ENCODE data around the gene C5AR2. TPM values are rescaled to one million over a fixed set of nuclear protein-coding genes. Genes with fewer than 3 reads are reported as not detected.
"Not testable (repeated sequence)": the region's sequence is repeated elsewhere in the genome, so short reads cannot be mapped to it uniquely, and the experiment has no call there.

The C5AR2 gene
- total RNA-seq, 1 donor from 2014 or later, result not detected

DNA sequence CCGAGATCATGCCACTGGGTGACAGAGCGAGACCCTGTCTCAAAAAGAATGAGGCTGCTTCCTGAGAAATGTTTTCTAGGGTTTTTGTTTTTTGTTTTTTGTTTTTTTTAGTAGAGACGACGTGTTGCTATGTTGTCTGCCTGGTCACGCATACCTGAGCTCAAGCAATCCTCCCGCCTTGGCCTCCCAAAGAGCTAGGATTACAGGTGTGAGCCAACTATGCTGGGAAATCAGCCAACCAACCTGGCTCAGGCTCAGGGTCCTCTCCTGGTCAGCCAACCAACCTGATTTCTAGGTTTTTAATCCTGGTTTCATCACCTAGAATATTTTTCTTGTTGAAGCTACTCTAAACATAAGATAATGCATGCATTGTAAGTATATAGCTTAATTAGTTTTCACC lies 24.9 kb downstream of the C5AR2 start:
- Mint-ChIP-seq H3K4me3 (no peak overlapping the region), H3K4me1 (no peaks in the 10 kb centered on the region), H3K36me3 (peaks cover 66% of the 10 kb centered on the region), H3K9me3 (no peaks in the 10 kb centered on the region), H3K27ac (no peak overlapping the region), H3K27me3 (ENCODE audit: low read depth) (no peaks in the 10 kb centered on the region)
- TF ChIP-seq, protein P1, sequence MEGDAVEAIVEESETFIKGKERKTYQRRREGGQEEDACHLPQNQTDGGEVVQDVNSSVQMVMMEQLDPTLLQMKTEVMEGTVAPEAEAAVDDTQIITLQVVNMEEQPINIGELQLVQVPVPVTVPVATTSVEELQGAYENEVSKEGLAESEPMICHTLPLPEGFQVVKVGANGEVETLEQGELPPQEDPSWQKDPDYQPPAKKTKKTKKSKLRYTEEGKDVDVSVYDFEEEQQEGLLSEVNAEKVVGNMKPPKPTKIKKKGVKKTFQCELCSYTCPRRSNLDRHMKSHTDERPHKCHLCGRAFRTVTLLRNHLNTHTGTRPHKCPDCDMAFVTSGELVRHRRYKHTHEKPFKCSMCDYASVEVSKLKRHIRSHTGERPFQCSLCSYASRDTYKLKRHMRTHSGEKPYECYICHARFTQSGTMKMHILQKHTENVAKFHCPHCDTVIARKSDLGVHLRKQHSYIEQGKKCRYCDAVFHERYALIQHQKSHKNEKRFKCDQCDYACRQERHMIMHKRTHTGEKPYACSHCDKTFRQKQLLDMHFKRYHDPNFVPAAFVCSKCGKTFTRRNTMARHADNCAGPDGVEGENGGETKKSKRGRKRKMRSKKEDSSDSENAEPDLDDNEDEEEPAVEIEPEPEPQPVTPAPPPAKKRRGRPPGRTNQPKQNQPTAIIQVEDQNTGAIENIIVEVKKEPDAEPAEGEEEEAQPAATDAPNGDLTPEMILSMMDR (IDR thresholded peaks at IDR 0.05; ENCODE audit: unreplicated experiment), result no peak
- no peak for DNase-seq (ENCODE audit: low spot score in 2 of 2, unreplicated experiment in 2 of 2)

DNA sequence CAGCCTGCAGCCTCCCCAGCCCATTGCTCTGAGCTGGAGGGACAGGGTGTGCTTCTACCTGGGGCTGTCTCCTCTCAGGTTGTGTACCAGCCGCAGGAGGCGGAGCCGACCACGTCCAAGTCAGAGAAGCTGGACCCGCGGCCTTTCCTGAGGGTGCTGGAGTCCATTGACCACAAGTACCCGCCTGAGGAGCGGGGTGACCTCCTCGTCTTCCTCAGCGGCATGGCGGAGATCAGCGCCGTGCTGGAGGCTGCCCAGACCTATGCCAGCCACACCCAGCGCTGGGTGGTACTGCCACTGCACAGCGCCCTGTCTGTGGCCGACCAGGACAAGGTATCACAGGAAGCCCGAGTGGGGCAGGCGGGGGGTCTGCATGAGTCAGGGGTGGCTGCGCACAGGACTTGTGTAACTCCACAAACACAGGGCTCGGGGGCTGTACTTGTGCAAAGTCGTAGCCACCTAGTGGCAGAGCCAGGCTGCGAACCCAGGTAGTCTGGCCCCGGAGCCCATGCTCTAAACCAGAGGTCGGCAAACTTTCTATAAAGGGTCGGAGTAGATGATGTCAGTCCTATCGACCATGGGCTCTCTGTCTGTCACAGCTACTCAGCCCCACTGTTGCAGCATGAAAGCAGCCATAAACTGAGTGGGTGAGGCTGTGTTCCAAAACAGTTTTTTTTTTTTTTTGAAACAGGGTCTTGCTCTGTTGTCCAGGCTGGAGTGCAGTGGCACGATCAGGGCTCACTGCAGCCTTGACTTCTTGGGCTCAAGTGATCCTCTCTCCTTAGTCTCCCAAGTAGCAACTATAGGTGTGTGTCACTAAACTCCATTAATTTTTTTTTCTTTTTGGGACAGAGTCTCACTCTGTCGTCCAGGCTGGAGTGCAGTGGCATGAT lies 26.1 kb downstream of the C5AR2 start:
- no peak for DNase-seq (ENCODE audit: low spot score in 2 of 2, unreplicated experiment in 2 of 2)
- Mint-ChIP-seq H3K4me1 (no peaks in the 10 kb centered on the region), H3K36me3 (peaks cover 61% of the 10 kb centered on the region), H3K27ac (no peak overlapping the region), H3K9me3 (no peaks in the 10 kb centered on the region), H3K4me3 (no peak overlapping the region), H3K27me3 (ENCODE audit: low read depth) (no peaks in the 10 kb centered on the region)
- TF ChIP-seq, protein P1 (IDR thresholded peaks at IDR 0.05; ENCODE audit: unreplicated experiment), result peak; percentile 24

DNA sequence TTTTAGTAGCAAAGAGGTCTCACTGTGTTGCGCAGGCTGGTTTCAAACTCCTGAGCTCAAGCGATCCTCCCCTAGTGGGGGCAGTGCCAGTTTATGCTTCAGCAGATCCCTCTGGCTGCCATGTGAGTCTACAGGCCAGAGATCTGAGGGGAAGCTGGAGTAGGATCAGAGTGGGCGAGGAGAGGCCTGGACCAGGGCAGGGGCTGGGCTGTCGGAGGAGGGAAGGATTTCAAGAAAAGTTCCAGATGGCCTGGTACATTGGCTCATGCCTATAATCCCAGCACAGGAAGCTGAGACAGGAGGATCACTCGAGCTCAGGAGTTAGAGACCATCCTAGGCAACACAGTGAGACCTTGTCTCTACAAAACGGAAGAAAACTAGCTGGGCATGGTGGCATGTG lies 27.0 kb downstream of the C5AR2 start:
- no peak overlapping the region for H3K4me3 Mint-ChIP-seq
- H3K9me3 Mint-ChIP-seq, result no peaks in the 10 kb centered on the region
- no peaks in the 10 kb centered on the region for H3K27me3 Mint-ChIP-seq (ENCODE audit: low read depth)
- no peak for DNase-seq (ENCODE audit: low spot score in 2 of 2, unreplicated experiment in 2 of 2)
- H3K36me3 Mint-ChIP-seq, result peaks cover 60% of the 10 kb centered on the region
- H3K27ac Mint-ChIP-seq, result no peak overlapping the region
- TF ChIP-seq, protein P1 (IDR thresholded peaks at IDR 0.05; ENCODE audit: unreplicated experiment), result no peak
- H3K4me1 Mint-ChIP-seq, result no peaks in the 10 kb centered on the region

DNA sequence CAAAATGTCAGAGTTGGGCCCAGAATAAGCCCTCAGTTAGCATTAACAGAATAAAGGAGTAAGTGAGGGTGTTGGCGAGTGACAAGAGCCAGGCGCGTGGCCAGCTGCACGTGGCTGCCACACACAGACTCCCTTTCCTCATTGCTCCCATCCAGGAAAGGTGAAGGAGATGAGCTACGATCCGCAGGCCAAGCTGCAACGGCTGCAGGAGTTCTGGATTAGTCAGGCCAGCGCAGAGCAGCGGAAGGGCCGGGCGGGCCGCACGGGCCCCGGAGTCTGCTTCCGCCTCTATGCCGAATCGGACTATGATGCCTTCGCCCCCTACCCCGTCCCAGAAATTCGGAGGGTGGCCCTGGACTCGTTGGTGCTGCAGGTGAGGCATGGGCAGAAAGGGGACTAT lies 30.3 kb downstream of the C5AR2 start:
- no peak overlapping the region for H3K4me3 Mint-ChIP-seq
- DNase-seq (ENCODE audit: low spot score in 2 of 2, unreplicated experiment in 2 of 2), result no peak
- no peaks in the 10 kb centered on the region for H3K4me1 Mint-ChIP-seq
- no peaks in the 10 kb centered on the region for H3K9me3 Mint-ChIP-seq
- TF ChIP-seq, protein P1 (IDR thresholded peaks at IDR 0.05; ENCODE audit: unreplicated experiment), result no peak
- no peak overlapping the region for H3K27ac Mint-ChIP-seq
- no peaks in the 10 kb centered on the region for H3K27me3 Mint-ChIP-seq (ENCODE audit: low read depth)
- H3K36me3 Mint-ChIP-seq, result peaks cover 39% of the 10 kb centered on the region

DNA sequence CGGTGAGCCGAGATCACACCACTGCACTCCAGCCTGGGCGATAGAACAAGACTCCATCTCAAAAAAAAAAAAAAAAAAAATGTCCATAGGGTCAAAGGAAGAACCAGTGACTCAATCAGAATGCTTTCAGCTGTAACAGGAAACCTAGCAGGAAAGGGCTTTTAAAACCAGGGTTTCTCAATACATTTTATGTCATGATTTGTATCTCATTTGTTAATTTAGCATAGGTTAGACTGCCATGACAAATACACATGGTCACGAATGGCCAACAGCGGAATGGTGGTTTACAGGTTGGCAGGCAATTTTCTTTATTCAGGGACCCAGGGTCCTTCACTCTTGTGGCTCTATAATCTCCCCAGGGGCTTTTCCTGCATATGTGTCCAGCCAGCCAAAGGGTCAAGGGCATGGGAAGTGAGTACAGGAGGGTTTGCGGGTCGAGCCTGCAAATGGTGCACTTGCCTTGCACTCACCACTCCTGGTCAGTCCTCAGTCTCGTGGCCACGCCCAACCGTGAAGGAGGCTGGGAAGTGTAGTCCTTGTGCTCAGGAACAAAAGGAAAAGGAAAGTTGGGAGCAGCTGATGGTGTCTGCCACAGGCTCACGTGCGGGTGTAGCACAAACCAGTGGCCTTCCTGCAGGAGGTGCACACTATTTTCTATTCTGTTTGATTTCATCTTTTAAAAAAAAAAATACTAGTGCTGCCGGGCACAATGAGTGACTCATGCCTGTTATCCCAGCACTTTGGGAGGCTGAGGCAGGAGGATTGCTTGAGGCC lies 32.0 kb downstream of the C5AR2 start:
- Mint-ChIP-seq H3K36me3 (peaks cover 25% of the 10 kb centered on the region), H3K4me3 (no peak overlapping the region), H3K9me3 (no peaks in the 10 kb centered on the region), H3K27me3 (ENCODE audit: low read depth) (no peaks in the 10 kb centered on the region), H3K4me1 (no peaks in the 10 kb centered on the region), H3K27ac (no peak overlapping the region)
- DNase-seq (ENCODE audit: low spot score in 2 of 2, unreplicated experiment in 2 of 2), result no peak
- TF ChIP-seq, protein P1 (IDR thresholded peaks at IDR 0.05; ENCODE audit: unreplicated experiment), result no peak

DNA sequence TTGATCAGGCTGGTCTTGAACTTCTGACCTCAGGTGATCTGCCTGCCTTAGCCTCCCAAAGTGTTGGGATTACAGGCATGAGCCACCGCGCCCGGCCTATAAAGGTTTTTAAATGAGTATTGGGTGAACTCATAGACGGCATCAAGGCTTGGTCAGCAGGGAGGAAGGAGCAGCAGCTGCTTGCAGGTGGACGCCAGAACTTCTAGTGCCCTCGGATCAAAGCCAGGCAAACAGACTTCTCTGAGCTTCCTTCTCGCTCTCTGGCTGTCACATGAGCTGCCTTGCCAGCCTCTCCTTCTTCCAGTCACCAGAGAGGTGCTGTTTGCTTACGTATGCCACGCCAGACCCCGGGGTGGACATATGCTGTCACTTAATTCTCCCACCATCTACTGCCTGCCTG lies 33.5 kb downstream of the C5AR2 start:
- DNase-seq (ENCODE audit: low spot score in 2 of 2, unreplicated experiment in 2 of 2); H3K4me1 Mint-ChIP-seq; H3K27me3 Mint-ChIP-seq (ENCODE audit: low read depth); H3K4me3 Mint-ChIP-seq; H3K27ac Mint-ChIP-seq; H3K9me3 Mint-ChIP-seq: not testable (repeated sequence)
- peaks cover 28% of the 10 kb centered on the region for H3K36me3 Mint-ChIP-seq
